Activated naive CD4-positive, alpha-beta T cell treated with anti-CD3 and anti-CD28 coated beads, Interleukin-2, amount 50 U/mL, for 72 hours (primary cell): ENCODE measurements around the gene ATP8B2. TPM values are rescaled to one million over a fixed set of nuclear protein-coding genes. Genes with fewer than 3 reads are reported as not detected.
"Not testable (repeated sequence)": the region's sequence is repeated elsewhere in the genome, so short reads cannot be mapped to it uniquely, and the experiment has no call there.

Experiments used
- ATAC-seq, 2 donors: fragments of 150-1000 bp; cut with Tn5 transposase; 2 replicates each; pipeline ENCODE4 v1.10.0; 2021; ENCODE audit warnings: mild to moderate bottlenecking in 2 of 2, moderate library complexity in 2 of 2
- DNase-seq, 2 donors: peaks; one replicate each; pipeline ENCODE4 v3.0.0; 2021 to 2022; ENCODE audit warnings: low spot score in 2 of 2
- H3K27ac Mint-ChIP-seq, 2 donors: one replicate each; pipeline ENCODE4 v1.8.0; 2022; ENCODE audit warnings: mild to moderate bottlenecking in 2 of 2, mixed read lengths in 2 of 2
- H3K36me3 Mint-ChIP-seq, 2 donors: one replicate each; pipeline ENCODE4 v1.8.0; 2022; ENCODE audit warnings: mixed read lengths in 2 of 2
- H3K9me3 Mint-ChIP-seq, 2 donors: one replicate each; pipeline ENCODE4 v1.8.0; 2022; ENCODE audit warnings: mixed read lengths in 2 of 2
- total RNA-seq, 2 donors: library from RNA; stranded (reverse); gene quantifications; one replicate each; pipeline ENCODE4 v1.2.3, GENCODE V29; 2022

Gene ATP8B2
- total RNA-seq, 2 donors from 2014 or later = 48.0 to 56.1 TPM

GRCh38 chr1:154352245-154352580 is 26.9 kb downstream of the ATP8B2 start:
- ATAC-seq (no peak), DNase-seq (no peak)
- Mint-ChIP-seq H3K36me3 (peaks cover 3 to 16% of the 10 kb centered on the region in 2 donors), H3K9me3 (no peaks in the 10 kb centered on the region), H3K27ac (peak overlapping the region; percentile 85 to 95)

GRCh38 chr1:154352581-154353459 is 27.5 kb downstream of the ATP8B2 start:
- DNase-seq (peak in 1 of 2 donors; percentile 74), ATAC-seq (peak; percentile 82 to 83)
- peak overlapping the region; percentile 85 to 95 for H3K27ac Mint-ChIP-seq
- H3K36me3 Mint-ChIP-seq = peaks cover 0 to 10% of the 10 kb centered on the region in 2 donors
- no peaks in the 10 kb centered on the region for H3K9me3 Mint-ChIP-seq

GRCh38 chr1:154353460-154353904 is 28.2 kb downstream of the ATP8B2 start:
- H3K27ac Mint-ChIP-seq = peak overlapping the region; percentile 85 to 87
- H3K9me3 Mint-ChIP-seq = no peaks in the 10 kb centered on the region
- DNase-seq = no peak
- peak; percentile 78 to 79 for ATAC-seq
- H3K36me3 Mint-ChIP-seq = peaks cover 0 to 4% of the 10 kb centered on the region in 2 donors

DNA sequence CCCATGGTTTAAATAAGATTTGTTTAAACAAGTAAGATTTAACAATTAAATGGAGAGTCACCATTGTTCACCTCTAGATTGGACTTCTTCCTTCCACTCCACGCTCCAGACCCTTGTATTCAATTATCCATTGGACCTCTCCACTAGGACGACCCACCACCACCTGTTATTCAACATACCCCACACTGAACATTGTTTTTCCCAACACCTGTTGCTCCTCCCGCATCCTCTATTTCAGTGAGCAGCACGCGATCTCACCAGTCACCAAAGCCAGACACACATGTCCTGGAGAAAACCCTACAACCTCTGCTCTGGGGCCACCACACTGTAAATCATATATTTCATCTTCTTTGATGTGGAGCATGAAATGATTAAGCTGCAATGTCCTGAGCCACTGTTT is 28.6 kb downstream of the ATP8B2 start:
- no peaks in the 10 kb centered on the region for H3K9me3 Mint-ChIP-seq
- H3K36me3 Mint-ChIP-seq = no peaks in the 10 kb centered on the region
- ATAC-seq = peak in 1 of 2 donors; percentile 23
- peak overlapping the region in 1 of 2 donors; percentile 85 for H3K27ac Mint-ChIP-seq
- DNase-seq = no peak

DNA sequence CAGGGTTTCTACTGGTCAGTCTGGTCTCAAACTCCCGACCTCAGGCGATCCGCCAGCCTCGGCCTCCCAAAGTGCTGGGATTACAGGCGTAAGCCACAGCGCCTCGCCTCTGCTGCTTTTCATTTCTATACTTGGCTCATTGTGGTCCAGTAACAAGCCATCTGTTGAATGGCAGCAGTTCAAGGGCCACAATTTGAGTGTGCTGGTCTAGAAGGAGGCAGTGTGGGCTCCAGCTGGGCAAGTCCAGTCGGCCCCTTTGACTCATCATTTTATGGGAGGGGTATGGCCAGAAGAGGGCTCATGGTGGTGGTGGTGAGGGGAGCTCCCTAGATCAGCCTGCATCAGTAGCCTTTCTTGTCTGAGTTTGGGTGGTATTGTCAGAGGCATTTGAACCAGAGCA is 33.2 kb downstream of the ATP8B2 start:
- Mint-ChIP-seq H3K9me3 (peaks cover 0 to 4% of the 10 kb centered on the region in 2 donors), H3K36me3 (no peaks in the 10 kb centered on the region), H3K27ac (no peak overlapping the region)
- DNase-seq (no peak), ATAC-seq (no peak)

GRCh38 chr1:154360288-154360687 is 35.0 kb downstream of the ATP8B2 start:
- ATAC-seq (no peak), DNase-seq (no peak)
- no peaks in the 10 kb centered on the region for H3K36me3 Mint-ChIP-seq
- H3K27ac Mint-ChIP-seq = no peak overlapping the region
- peaks cover 0 to 4% of the 10 kb centered on the region in 2 donors for H3K9me3 Mint-ChIP-seq

DNA sequence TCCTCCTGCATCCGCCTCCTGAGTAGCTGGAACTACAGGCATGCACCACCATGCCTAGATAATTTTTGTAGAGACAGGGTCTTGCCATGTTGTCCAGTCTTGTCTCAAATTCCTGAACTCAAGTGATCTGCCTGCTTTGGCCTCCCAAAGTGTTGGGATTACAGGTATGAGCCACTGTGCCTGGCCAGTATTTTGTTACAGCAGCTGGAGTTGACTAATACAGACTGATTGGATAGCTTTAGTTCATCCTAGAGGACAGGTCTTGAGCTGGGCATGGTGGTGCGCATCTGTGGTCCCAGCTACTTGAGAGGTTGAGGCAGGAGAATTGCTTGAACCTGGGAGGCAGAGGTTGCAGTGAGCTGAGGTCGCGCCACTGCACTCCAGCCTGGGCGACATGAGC is 35.6 kb downstream of the ATP8B2 start:
- H3K9me3 Mint-ChIP-seq, H3K36me3 Mint-ChIP-seq: not testable (repeated sequence)

GRCh38 chr1:154361357-154361756 is 36.0 kb downstream of the ATP8B2 start:
- H3K9me3 Mint-ChIP-seq = peaks cover 0 to 4% of the 10 kb centered on the region in 2 donors
- no peak overlapping the region for H3K27ac Mint-ChIP-seq
- no peaks in the 10 kb centered on the region for H3K36me3 Mint-ChIP-seq
- no peak for DNase-seq
- no peak for ATAC-seq

More for the DNA sequence above, 35.6 kb downstream of the ATP8B2 start:
- not testable (repeated sequence) for DNase-seq, ATAC-seq, H3K27ac Mint-ChIP-seq

GRCh38 chr1:154371436-154371835 is 46.1 kb downstream of the ATP8B2 start:
- H3K9me3 Mint-ChIP-seq = no peaks in the 10 kb centered on the region

DNA sequence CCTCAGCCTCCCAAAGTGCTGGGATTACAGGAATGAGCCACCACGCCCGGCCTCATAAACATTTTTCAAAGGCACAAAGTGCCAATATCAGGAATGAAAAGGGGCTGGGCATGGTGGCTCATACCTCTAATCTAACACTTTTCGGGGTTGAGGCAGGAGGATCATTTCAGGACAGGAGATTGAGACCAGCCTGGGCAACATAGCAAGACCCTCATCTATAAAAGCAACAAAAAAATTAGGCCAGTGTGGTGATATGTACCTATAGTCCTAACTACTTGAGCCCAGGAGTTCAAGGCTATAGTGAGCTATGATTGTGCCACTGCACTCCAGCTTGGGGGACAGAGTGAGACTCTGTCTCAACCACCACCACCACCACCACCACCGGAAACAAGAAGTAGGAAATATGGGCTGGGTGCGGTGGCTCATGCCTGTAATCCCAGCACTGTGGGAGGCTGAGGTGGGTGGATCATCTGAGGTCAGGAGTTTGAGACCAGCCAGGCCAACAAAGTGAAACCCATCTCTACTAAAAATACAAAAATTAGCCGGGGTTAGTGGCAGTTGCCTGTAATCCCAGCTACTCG is 48.5 kb downstream of the ATP8B2 start:
- not testable (repeated sequence) for H3K36me3 Mint-ChIP-seq, DNase-seq, H3K9me3 Mint-ChIP-seq, H3K27ac Mint-ChIP-seq
- ATAC-seq = peak in 1 of 2 donors; percentile 56

More at GRCh38 chr1:154371436-154371835, 46.1 kb downstream of the ATP8B2 start:
- H3K27ac Mint-ChIP-seq = no peak overlapping the region
- ATAC-seq = no peak
- H3K36me3 Mint-ChIP-seq = no peaks in the 10 kb centered on the region
- no peak for DNase-seq

DNA sequence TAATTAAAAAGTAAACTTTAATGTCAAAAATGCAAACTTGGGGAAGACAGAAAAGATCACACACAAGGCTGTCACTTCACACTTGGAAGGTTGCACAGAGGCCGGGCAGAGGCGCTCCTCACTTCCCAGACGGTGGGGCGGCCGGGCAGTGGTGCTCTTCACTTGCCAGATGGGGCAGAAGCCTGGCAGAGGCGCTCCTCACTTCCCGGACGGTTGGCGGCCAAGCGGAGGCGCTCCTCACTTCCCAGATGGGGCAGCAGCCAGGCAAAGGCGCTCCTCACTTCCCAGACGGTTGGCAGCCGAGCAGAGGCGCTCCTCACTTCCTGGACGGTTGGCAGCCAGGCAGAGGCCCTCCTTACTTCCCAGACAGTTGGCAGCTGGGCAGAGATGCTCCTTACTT is 54.0 kb downstream of the ATP8B2 start:
- DNase-seq = no peak
- Mint-ChIP-seq H3K36me3 (no peaks in the 10 kb centered on the region), H3K27ac (no peak overlapping the region), H3K9me3 (no peaks in the 10 kb centered on the region)
- ATAC-seq = no peak

GRCh38 chr1:154384650-154385489 is 59.5 kb downstream of the ATP8B2 start:
- peaks cover 0 to 9% of the 10 kb centered on the region in 2 donors for H3K36me3 Mint-ChIP-seq
- DNase-seq = no peak
- ATAC-seq = no peak
- H3K27ac Mint-ChIP-seq = peak overlapping the region in 1 of 2 donors; percentile 92
- H3K9me3 Mint-ChIP-seq = peaks cover 9 to 11% of the 10 kb centered on the region in 2 donors

DNA sequence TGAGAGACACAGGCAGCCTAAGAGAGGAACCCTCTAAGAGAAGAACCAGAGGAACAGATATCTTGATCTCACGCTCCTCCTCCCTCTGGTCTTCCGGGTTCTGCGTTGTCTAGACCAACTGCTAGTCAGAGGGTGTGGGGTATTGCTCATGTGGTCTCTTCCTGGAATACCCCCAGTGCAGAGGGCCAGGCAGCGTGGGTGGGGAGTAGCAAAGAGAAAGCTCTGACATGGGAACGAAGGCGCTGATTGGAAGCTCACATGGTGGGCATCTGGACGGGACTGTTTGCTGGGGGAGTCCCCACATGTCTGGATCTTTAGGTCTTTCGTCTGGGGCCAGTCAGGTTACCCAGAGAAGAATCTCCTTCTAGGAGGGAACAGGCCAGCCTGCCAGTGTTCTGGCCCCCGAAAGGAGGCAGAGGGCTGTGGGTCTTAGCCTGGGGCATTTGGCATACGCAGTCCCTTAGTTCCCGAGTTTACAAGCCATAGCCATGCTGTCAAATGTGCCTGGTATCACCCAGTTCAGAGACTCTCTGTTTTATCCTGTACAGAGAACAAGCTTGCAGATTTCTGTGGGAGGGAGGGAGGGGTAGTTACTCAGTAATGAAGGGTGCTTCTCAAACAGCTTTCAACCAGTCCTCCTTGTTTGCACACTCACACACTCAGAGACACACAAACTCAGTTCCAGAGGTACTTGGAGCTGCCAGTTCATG is 61.5 kb downstream of the ATP8B2 start:
- Mint-ChIP-seq H3K27ac (peak overlapping the region; percentile 70 to 92), H3K9me3 (peaks cover 9 to 11% of the 10 kb centered on the region in 2 donors), H3K36me3 (peaks cover 0 to 9% of the 10 kb centered on the region in 2 donors)
- ATAC-seq (peak; percentile 93 to 96), DNase-seq (peak; percentile 55 to 82)

DNA sequence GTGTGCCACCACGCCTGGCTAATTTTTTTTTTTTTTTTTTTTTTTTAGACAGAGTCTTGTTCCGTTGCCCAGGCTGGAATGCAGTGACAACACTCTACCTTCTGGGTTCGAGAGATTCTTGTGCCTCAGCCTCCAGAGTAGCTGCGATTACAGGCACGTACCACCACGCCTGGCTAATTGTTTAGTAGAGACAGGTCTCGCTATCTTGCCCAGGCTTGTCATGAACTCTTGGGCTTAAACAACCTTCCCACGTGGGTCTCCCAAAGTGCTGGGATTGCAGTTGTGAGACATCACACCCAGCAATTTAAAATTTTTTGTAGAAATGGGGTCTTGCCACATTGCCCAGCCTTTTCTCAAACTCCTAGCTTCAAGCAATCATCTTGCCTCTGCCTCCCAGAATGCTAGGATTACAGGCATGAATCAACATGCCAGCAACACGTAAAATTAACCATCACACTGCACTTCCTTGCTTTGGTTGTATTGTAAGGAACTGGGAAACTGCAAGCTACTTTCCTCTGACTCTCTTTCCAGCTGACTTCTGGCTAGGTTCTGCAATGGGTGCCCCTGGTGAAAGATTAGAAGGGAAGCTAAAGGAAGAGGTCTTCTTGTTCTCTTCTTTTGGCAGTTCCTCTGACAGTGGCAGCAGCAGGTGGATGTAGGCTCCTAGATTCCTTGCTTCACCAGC is 65.9 kb downstream of the ATP8B2 start:
- ATAC-seq (no peak), DNase-seq (no peak)
- Mint-ChIP-seq H3K27ac (no peak overlapping the region), H3K36me3 (no peaks in the 10 kb centered on the region), H3K9me3 (peaks cover 0 to 6% of the 10 kb centered on the region in 2 donors)

GRCh38 chr1:154398141-154398540 is 72.8 kb downstream of the ATP8B2 start:
- no peak overlapping the region for H3K27ac Mint-ChIP-seq
- ATAC-seq = no peak
- no peaks in the 10 kb centered on the region for H3K36me3 Mint-ChIP-seq

GRCh38 chr1:154398678-154399077 is 73.4 kb downstream of the ATP8B2 start:
- no peak overlapping the region for H3K27ac Mint-ChIP-seq
- no peak for DNase-seq
- no peak for ATAC-seq
- peaks cover 0 to 7% of the 10 kb centered on the region in 2 donors for H3K9me3 Mint-ChIP-seq
- H3K36me3 Mint-ChIP-seq = no peaks in the 10 kb centered on the region

More at GRCh38 chr1:154398141-154398540, 72.8 kb downstream of the ATP8B2 start:
- DNase-seq = no peak
- H3K9me3 Mint-ChIP-seq = peaks cover 0 to 7% of the 10 kb centered on the region in 2 donors
